ENCODE results near the gene RTN3. TPM values are rescaled to one million over a fixed set of nuclear protein-coding genes. Genes with fewer than 3 reads are reported as not detected.

Gene RTN3
- polyA plus RNA-seq, 1 donor from 2014 or later, result 283 TPM

DNA sequence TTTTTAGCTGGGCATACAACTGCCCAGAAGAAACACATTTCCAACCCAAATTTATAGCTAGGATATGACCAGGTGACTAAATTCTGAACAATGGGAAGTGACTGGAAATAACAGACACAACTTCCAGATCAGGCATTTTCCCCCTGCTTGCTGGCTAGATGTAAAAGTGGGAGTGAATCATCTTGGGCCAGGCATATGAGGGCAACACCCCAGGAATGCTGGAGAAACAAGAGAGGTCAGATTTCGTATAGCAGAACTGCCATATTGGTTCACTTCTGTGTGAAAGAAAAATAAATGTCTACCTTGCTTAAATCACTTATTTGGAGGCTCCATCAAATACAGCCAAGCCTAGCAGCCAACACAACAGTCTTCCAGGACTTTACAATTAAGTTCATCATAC, 17.5 kb upstream of the RTN3 start:
- no peaks in the 10 kb centered on the region for H3K27me3 ChIP-seq (ENCODE audit: insufficient read depth, low read depth, low read length)
- H4K20me1 ChIP-seq (ENCODE audit: insufficient read depth), result no peaks in the 10 kb centered on the region
- H3K27ac ChIP-seq (ENCODE audit: low read length), result no peak overlapping the region
- no peaks in the 10 kb centered on the region for H3F3A ChIP-seq (ENCODE audit: insufficient read depth, low read length, poor library complexity, severe bottlenecking)
- no peaks in the 10 kb centered on the region for H3K79me2 ChIP-seq (replicated peaks; ENCODE audit: insufficient read depth, low read length)
- H3K9ac ChIP-seq (ENCODE audit: low read length), result no peak overlapping the region
- no peak overlapping the region for H3K4me3 ChIP-seq (ENCODE audit: low read length)
- H3K4me2 ChIP-seq (ENCODE audit: low read length), result no peak overlapping the region
- H3K9me2 ChIP-seq (ENCODE audit: insufficient read depth, low read length), result no peaks in the 10 kb centered on the region
- no peaks in the 10 kb centered on the region for H3K9me3 ChIP-seq (ENCODE audit: low read length)
- H2AFZ ChIP-seq (ENCODE audit: low read depth, low read length), result no peak overlapping the region
- H3K36me3 ChIP-seq (ENCODE audit: insufficient read depth, low read length), result no peaks in the 10 kb centered on the region
- TF ChIP-seq EZH2 (IDR thresholded peaks at IDR 0.05; ENCODE audit: borderline replicate concordance, insufficient read depth, low read length, poor library complexity, severe bottlenecking) (no peak), EP300 (conservative IDR thresholded peaks at IDR 0.05; ENCODE audit: poor library complexity, severe bottlenecking) (no peak), RAD21 (conservative IDR thresholded peaks at IDR 0.05) (no peak), SMC3 (conservative IDR thresholded peaks at IDR 0.05; ENCODE audit: poor library complexity) (no peak), POLR2AphosphoS5 (IDR thresholded peaks at IDR 0.05) (no peak), MXI1 (conservative IDR thresholded peaks at IDR 0.05; ENCODE audit: poor library complexity, severe bottlenecking) (no peak), TAF1 (IDR thresholded peaks at IDR 0.05; ENCODE audit: low read depth) (no peak)
- TF ChIP-seq, protein P1, sequence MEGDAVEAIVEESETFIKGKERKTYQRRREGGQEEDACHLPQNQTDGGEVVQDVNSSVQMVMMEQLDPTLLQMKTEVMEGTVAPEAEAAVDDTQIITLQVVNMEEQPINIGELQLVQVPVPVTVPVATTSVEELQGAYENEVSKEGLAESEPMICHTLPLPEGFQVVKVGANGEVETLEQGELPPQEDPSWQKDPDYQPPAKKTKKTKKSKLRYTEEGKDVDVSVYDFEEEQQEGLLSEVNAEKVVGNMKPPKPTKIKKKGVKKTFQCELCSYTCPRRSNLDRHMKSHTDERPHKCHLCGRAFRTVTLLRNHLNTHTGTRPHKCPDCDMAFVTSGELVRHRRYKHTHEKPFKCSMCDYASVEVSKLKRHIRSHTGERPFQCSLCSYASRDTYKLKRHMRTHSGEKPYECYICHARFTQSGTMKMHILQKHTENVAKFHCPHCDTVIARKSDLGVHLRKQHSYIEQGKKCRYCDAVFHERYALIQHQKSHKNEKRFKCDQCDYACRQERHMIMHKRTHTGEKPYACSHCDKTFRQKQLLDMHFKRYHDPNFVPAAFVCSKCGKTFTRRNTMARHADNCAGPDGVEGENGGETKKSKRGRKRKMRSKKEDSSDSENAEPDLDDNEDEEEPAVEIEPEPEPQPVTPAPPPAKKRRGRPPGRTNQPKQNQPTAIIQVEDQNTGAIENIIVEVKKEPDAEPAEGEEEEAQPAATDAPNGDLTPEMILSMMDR (IDR thresholded peaks at IDR 0.05; ENCODE audit: poor library complexity, severe bottlenecking), result no peak
- TF ChIP-seq, protein P2, sequence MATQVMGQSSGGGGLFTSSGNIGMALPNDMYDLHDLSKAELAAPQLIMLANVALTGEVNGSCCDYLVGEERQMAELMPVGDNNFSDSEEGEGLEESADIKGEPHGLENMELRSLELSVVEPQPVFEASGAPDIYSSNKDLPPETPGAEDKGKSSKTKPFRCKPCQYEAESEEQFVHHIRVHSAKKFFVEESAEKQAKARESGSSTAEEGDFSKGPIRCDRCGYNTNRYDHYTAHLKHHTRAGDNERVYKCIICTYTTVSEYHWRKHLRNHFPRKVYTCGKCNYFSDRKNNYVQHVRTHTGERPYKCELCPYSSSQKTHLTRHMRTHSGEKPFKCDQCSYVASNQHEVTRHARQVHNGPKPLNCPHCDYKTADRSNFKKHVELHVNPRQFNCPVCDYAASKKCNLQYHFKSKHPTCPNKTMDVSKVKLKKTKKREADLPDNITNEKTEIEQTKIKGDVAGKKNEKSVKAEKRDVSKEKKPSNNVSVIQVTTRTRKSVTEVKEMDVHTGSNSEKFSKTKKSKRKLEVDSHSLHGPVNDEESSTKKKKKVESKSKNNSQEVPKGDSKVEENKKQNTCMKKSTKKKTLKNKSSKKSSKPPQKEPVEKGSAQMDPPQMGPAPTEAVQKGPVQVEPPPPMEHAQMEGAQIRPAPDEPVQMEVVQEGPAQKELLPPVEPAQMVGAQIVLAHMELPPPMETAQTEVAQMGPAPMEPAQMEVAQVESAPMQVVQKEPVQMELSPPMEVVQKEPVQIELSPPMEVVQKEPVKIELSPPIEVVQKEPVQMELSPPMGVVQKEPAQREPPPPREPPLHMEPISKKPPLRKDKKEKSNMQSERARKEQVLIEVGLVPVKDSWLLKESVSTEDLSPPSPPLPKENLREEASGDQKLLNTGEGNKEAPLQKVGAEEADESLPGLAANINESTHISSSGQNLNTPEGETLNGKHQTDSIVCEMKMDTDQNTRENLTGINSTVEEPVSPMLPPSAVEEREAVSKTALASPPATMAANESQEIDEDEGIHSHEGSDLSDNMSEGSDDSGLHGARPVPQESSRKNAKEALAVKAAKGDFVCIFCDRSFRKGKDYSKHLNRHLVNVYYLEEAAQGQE (IDR thresholded peaks at IDR 0.05; ENCODE audit: borderline replicate concordance), result no peak

DNA sequence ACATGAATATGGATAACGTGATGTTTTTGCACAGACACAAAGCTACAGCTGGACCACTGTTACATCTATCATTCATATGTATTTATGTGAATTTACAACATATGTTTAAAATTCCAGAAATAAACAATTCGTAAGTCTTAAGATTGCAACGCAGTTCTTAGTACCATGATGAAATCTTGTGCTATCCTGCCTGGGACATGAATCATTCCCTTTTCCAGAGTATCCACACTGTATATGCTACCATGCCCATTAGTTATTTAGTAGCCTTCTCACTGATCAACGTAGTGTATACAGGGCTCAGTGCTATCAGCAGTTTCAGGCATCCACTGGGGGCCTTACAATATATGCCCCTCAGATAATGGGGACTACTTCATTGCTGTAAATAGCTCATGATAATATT, 14.4 kb upstream of the RTN3 start:
- H3K4me3 ChIP-seq (ENCODE audit: low read length), result no peak overlapping the region
- no peaks in the 10 kb centered on the region for H3K79me2 ChIP-seq (replicated peaks; ENCODE audit: insufficient read depth, low read length)
- no peak overlapping the region for H3K4me2 ChIP-seq (ENCODE audit: low read length)
- H2AFZ ChIP-seq (ENCODE audit: low read depth, low read length), result no peak overlapping the region
- H3K9me2 ChIP-seq (ENCODE audit: insufficient read depth, low read length), result no peaks in the 10 kb centered on the region
- no peaks in the 10 kb centered on the region for H3F3A ChIP-seq (ENCODE audit: insufficient read depth, low read length, poor library complexity, severe bottlenecking)
- no peak for TF ChIP-seq EP300 (conservative IDR thresholded peaks at IDR 0.05; ENCODE audit: poor library complexity, severe bottlenecking)
- no peak for TF ChIP-seq RAD21 (conservative IDR thresholded peaks at IDR 0.05)
- TF ChIP-seq, protein P2 (IDR thresholded peaks at IDR 0.05; ENCODE audit: borderline replicate concordance), result no peak
- TF ChIP-seq, protein P1 (IDR thresholded peaks at IDR 0.05; ENCODE audit: poor library complexity, severe bottlenecking), result no peak
- no peak for TF ChIP-seq POLR2AphosphoS5 (IDR thresholded peaks at IDR 0.05)
- TF ChIP-seq MXI1 (conservative IDR thresholded peaks at IDR 0.05; ENCODE audit: poor library complexity, severe bottlenecking), result no peak
- TF ChIP-seq TAF1 (IDR thresholded peaks at IDR 0.05; ENCODE audit: low read depth), result no peak
- no peak for TF ChIP-seq SMC3 (conservative IDR thresholded peaks at IDR 0.05; ENCODE audit: poor library complexity)
- TF ChIP-seq EZH2 (IDR thresholded peaks at IDR 0.05; ENCODE audit: borderline replicate concordance, insufficient read depth, low read length, poor library complexity, severe bottlenecking), result no peak
- no peak overlapping the region for H3K27ac ChIP-seq (ENCODE audit: low read length)
- no peaks in the 10 kb centered on the region for H3K36me3 ChIP-seq (ENCODE audit: insufficient read depth, low read length)
- H3K9me3 ChIP-seq (ENCODE audit: low read length), result no peaks in the 10 kb centered on the region
- H3K9ac ChIP-seq (ENCODE audit: low read length), result no peak overlapping the region
- H3K27me3 ChIP-seq (ENCODE audit: insufficient read depth, low read depth, low read length), result peaks cover 19% of the 10 kb centered on the region
- no peaks in the 10 kb centered on the region for H4K20me1 ChIP-seq (ENCODE audit: insufficient read depth)

Measured in neural cell (in vitro differentiated cells).